GM06990 (cell line): ENCODE results near the gene KL.

Source experiments
- DNase-seq: peaks from one replicate; pipeline ENCODE4 v3.0.0-alpha.2; 2011; ENCODE audit not compliant: insufficient read length; ENCODE audit errors: extremely low read depth
- H3K27me3 ChIP-seq: replicated peaks from 2 replicates; pipeline ENCODE4 v1.6.0; 2011; ENCODE audit warnings: low read length; ENCODE audit not compliant: control insufficient read depth, insufficient read depth
- H3K36me3 ChIP-seq: 2 replicates; pipeline ENCODE4 v1.5.1; 2011; ENCODE audit warnings: low read length; ENCODE audit not compliant: control insufficient read depth, insufficient read depth
- H3K4me3 ChIP-seq: replicated peaks from 2 replicates; pipeline ENCODE4 v1.5.1; 2011; ENCODE audit warnings: low read depth, mild to moderate bottlenecking, control low read depth, low read length
- CTCF ChIP-seq: IDR thresholded peaks from 2 replicates; pipeline ENCODE4 v1.5.1; 2011; ENCODE audit warnings: low read length, control low read depth, mild to moderate bottlenecking, inconsistent platforms; ENCODE audit not compliant: insufficient read depth, poor library complexity, severe bottlenecking

KL gene

GRCh38 chr13:33006638-33007037 lies 9.6 kb upstream of the KL start:
- no peak overlapping the region for H3K4me3 ChIP-seq
- no peak for DNase-seq
- no peaks in the 10 kb centered on the region for H3K36me3 ChIP-seq
- no peak for TF ChIP-seq CTCF
- H3K27me3 ChIP-seq = no peaks in the 10 kb centered on the region

- no peak for DNase-seq
Measured at GRCh38 chr13:33007237-33007636, 9.0 kb upstream of the KL start.

GRCh38 chr13:33007950-33008349 lies 8.3 kb upstream of the KL start:
- Histone ChIP-seq H3K27me3 (no peaks in the 10 kb centered on the region), H3K36me3 (no peaks in the 10 kb centered on the region)
- no peak for TF ChIP-seq CTCF

More at GRCh38 chr13:33007237-33007636, 9.0 kb upstream of the KL start:
- Histone ChIP-seq H3K36me3 (no peaks in the 10 kb centered on the region), H3K27me3 (no peaks in the 10 kb centered on the region), H3K4me3 (no peak overlapping the region)
- TF ChIP-seq CTCF = no peak

GRCh38 chr13:33008946-33009722 lies 7.1 kb upstream of the KL start:
- no peaks in the 10 kb centered on the region for H3K36me3 ChIP-seq
- TF ChIP-seq CTCF = no peak
- no peak overlapping the region for H3K4me3 ChIP-seq
- no peaks in the 10 kb centered on the region for H3K27me3 ChIP-seq
- no peak for DNase-seq

More at GRCh38 chr13:33007950-33008349, 8.3 kb upstream of the KL start:
- DNase-seq = no peak
- H3K4me3 ChIP-seq = no peak overlapping the region

- no peak for DNase-seq
- H3K4me3 ChIP-seq = no peak overlapping the region
- no peak for TF ChIP-seq CTCF
- peaks cover 3% of the 10 kb centered on the region for H3K27me3 ChIP-seq
- H3K36me3 ChIP-seq = no peaks in the 10 kb centered on the region
Measured at GRCh38 chr13:33011828-33012470, 4.3 kb upstream of the KL start.
